Measurements from ENCODE around the gene SRP14. TPM values are rescaled to one million over a fixed set of nuclear protein-coding genes. Genes with fewer than 3 reads are reported as not detected.

Gene SRP14
- total RNA-seq, 1 experiment from 2014 or later = 166 TPM

GRCh38 chr15:40032125-40032839 lies 6.7 kb downstream of the SRP14 start:
- no peak for TF ChIP-seq POLR2AphosphoS5 (IDR thresholded peaks at IDR 0.05; ENCODE audit: low read depth, low read length)
- no peak for TF ChIP-seq REST (IDR thresholded peaks at IDR 0.05; ENCODE audit: insufficient read depth in 1 of 2, low read depth in 2 of 2, low read length in 1 of 2)
- no peak for TF ChIP-seq SIN3A (IDR thresholded peaks at IDR 0.05; ENCODE audit: borderline replicate concordance, insufficient read depth, low read depth, low read length)
- no peak for TF ChIP-seq TCF7L2 (IDR thresholded peaks at IDR 0.05; ENCODE audit: low read depth, low read length)
- no peak for TF ChIP-seq CTCF (IDR thresholded peaks at IDR 0.05)
- DNase-seq (ENCODE audit: low read depth, low spot score) (no peak), ATAC-seq (no peak)
- in situ Hi-C loops (cut with HindIII; ENCODE audit: low pct_unique_long_range_greater_than_20kb, low sequenced_read_pairs) = no loop called here
- H3K36me3 ChIP-seq (ENCODE audit: control insufficient read depth, insufficient read depth, low read length) = peaks cover 44% of the 10 kb centered on the region
- no TSS peak for BruUV-seq (replicated peaks)
- ChIA-PET POLR2A (no interaction called here), CTCF (no interaction called here)
- no peak overlapping the region for H3K27ac ChIP-seq (ENCODE audit: low read length)
- H3K4me1 ChIP-seq (ENCODE audit: control insufficient read depth, insufficient read depth, low read length) = 0 out of 2 replicates have a peak, but pooled peaks cover 2% of the 10 kb centered on the region
- H3K27me3 ChIP-seq (ENCODE audit: control insufficient read depth, insufficient read depth, low read length) = no peaks in the 10 kb centered on the region
- H3K9me3 ChIP-seq (ENCODE audit: control insufficient read depth, insufficient read depth, low read depth, low read length) = no peaks in the 10 kb centered on the region
- intact Hi-C loops (cut with micrococcal nuclease; ENCODE audit: unreplicated experiment) = loop anchor here (10.0 kb wide), 1 partner anchor 247 kb away; the partner anchor contains the start of gene FSIP1
- H3K4me3 ChIP-seq (ENCODE audit: low read depth in 2 of 2, low read length in 2 of 2) = no peak overlapping the region

DNA sequence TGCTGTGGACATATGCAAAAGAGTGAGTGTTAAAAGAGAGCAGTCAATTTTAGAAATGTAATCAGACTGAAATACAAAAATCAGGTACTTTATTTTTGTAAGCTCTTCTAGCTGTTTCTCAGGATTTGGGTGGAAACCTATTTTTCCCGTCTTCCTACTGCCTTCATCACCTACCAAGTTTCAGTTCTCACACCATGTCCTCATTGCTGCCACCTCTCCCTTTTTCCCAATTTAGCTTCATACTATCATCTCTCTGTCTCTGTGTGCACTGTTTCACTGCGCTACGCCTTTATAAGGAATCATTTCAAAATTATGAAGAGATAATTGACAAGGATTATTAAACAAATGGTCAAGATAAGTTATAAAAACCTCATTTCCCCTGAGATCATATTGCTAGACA lies 7.7 kb downstream of the SRP14 start:
- ChIA-PET POLR2A (no interaction called here), CTCF (interaction anchor here (0.6 kb wide), 1 partner anchor 79 kb away, joined by 3 read pairs; no protein-coding TSS in a partner anchor)
- Histone ChIP-seq H3K36me3 (ENCODE audit: control insufficient read depth, insufficient read depth, low read length) (peaks cover 41% of the 10 kb centered on the region), H3K27me3 (ENCODE audit: control insufficient read depth, insufficient read depth, low read length) (no peaks in the 10 kb centered on the region), H3K27ac (ENCODE audit: low read length) (no peak overlapping the region), H3K4me1 (ENCODE audit: control insufficient read depth, insufficient read depth, low read length) (no peaks in the 10 kb centered on the region), H3K9me3 (ENCODE audit: control insufficient read depth, insufficient read depth, low read depth, low read length) (no peaks in the 10 kb centered on the region), H3K4me3 (ENCODE audit: low read depth in 2 of 2, low read length in 2 of 2) (no peak overlapping the region)
- intact Hi-C loops (cut with micrococcal nuclease; ENCODE audit: unreplicated experiment) = loop anchor here (10.0 kb wide), 1 partner anchor 246 kb away; the partner anchor contains the start of gene FSIP1
- TF ChIP-seq TCF7L2 (IDR thresholded peaks at IDR 0.05; ENCODE audit: low read depth, low read length) (no peak), POLR2AphosphoS5 (IDR thresholded peaks at IDR 0.05; ENCODE audit: low read depth, low read length) (no peak), SIN3A (IDR thresholded peaks at IDR 0.05; ENCODE audit: borderline replicate concordance, insufficient read depth, low read depth, low read length) (no peak), REST (IDR thresholded peaks at IDR 0.05; ENCODE audit: insufficient read depth in 1 of 2, low read depth in 2 of 2, low read length in 1 of 2) (no peak), CTCF (IDR thresholded peaks at IDR 0.05) (no peak)
- in situ Hi-C loops (cut with HindIII; ENCODE audit: low pct_unique_long_range_greater_than_20kb, low sequenced_read_pairs) = no loop called here
- no TSS peak for BruUV-seq (replicated peaks)
- DNase-seq (ENCODE audit: low read depth, low spot score) = no peak
- no peak for ATAC-seq

Measured in Panc1 (cell line).